Astrocyte (in vitro differentiated cells and primary cell): ENCODE data around the gene SPACA4. TPM values are rescaled to one million over a fixed set of nuclear protein-coding genes. Genes with fewer than 3 reads are reported as not detected.

Source experiments
- DNase-seq: peaks from one replicate; pipeline ENCODE4 v3.0.0-alpha.2; 2010; ENCODE audit warnings: low read depth
- FAIRE-seq: peaks from 2 replicates; lab custom pipeline; 2011; peaks lifted over from hg19 to GRCh38; lab: Jason Lieb, UNC
- H2AFZ ChIP-seq: 2 replicates; pipeline ENCODE4 v1.6.0; 2012; ENCODE audit warnings: low read depth, low read length, inconsistent platforms
- H3K27ac ChIP-seq: 2 replicates; pipeline ENCODE4 v1.5.1; 2011; ENCODE audit warnings: low read depth, low read length, inconsistent platforms
- H3K27me3 ChIP-seq: 2 replicates; pipeline ENCODE4 v1.6.0; 2011; ENCODE audit warnings: low read length, inconsistent platforms; ENCODE audit not compliant: insufficient read depth
- H3K36me3 ChIP-seq: 2 replicates; pipeline ENCODE4 v1.5.1; 2011; ENCODE audit warnings: low read length, inconsistent platforms; ENCODE audit not compliant: insufficient read depth
- H3K4me1 ChIP-seq: 2 replicates; pipeline ENCODE4 v1.5.1; 2011; ENCODE audit warnings: low read length, inconsistent platforms; ENCODE audit not compliant: insufficient read depth
- H3K4me2 ChIP-seq: 2 replicates; pipeline ENCODE4 v1.6.0; 2012; ENCODE audit warnings: low read length, inconsistent platforms
- H3K4me3 ChIP-seq: 2 replicates; pipeline ENCODE4 v1.5.1; 2011; ENCODE audit warnings: low read depth, mild to moderate bottlenecking, low read length, inconsistent platforms; ENCODE audit not compliant: insufficient read depth
- H3K79me2 ChIP-seq: 2 replicates; pipeline ENCODE4 v1.6.0; 2012; ENCODE audit warnings: mild to moderate bottlenecking, low read length, inconsistent platforms; ENCODE audit not compliant: insufficient read depth
- H3K9ac ChIP-seq: 2 replicates; pipeline ENCODE4 v1.6.0; 2012; ENCODE audit warnings: mild to moderate bottlenecking, low read length, inconsistent platforms
- H3K9me3 ChIP-seq: 2 replicates; pipeline ENCODE4 v1.5.1; 2012; ENCODE audit warnings: low read depth, mild to moderate bottlenecking, low read length, inconsistent platforms; ENCODE audit not compliant: insufficient read depth
- H4K20me1 ChIP-seq: 2 replicates; pipeline ENCODE4 v1.6.0; 2012; ENCODE audit warnings: low read length, inconsistent platforms; ENCODE audit not compliant: insufficient read depth
- H3K27ac Mint-ChIP-seq: one replicate; pipeline ENCODE4 v1.8.0; 2021; ENCODE audit warnings: mild to moderate bottlenecking, mixed read lengths; ENCODE audit not compliant: unreplicated experiment
- H3K27me3 Mint-ChIP-seq: one replicate; pipeline ENCODE4 v1.8.0; 2021; ENCODE audit warnings: low read depth, mixed read lengths; ENCODE audit not compliant: unreplicated experiment
- H3K36me3 Mint-ChIP-seq: one replicate; pipeline ENCODE4 v1.8.0; 2021; ENCODE audit warnings: low read depth, mixed read lengths; ENCODE audit not compliant: unreplicated experiment
- H3K4me1 Mint-ChIP-seq: one replicate; pipeline ENCODE4 v1.8.0; 2021; ENCODE audit warnings: low read depth, mixed read lengths; ENCODE audit not compliant: unreplicated experiment
- H3K4me3 Mint-ChIP-seq: one replicate; pipeline ENCODE4 v1.8.0; 2021; ENCODE audit warnings: mild to moderate bottlenecking, moderate library complexity, mixed read lengths; ENCODE audit not compliant: unreplicated experiment
- H3K9me3 Mint-ChIP-seq: one replicate; pipeline ENCODE4 v1.8.0; 2021; ENCODE audit warnings: mild to moderate bottlenecking, mixed read lengths; ENCODE audit not compliant: unreplicated experiment
- CTCF ChIP-seq: IDR thresholded peaks from 2 replicates; pipeline ENCODE4 v1.5.1; 2011; ENCODE audit warnings: low read depth, mild to moderate bottlenecking, inconsistent platforms, low read length, moderate library complexity; ENCODE audit not compliant: insufficient read depth
- EZH2 ChIP-seq: IDR thresholded peaks from 2 replicates; pipeline ENCODE4 v1.6.1; 2012; ENCODE audit warnings: mild to moderate bottlenecking, low read length, inconsistent platforms; ENCODE audit not compliant: insufficient read depth
- total RNA-seq: library from RNA; stranded (reverse); gene quantifications from 2 replicates; pipeline ENCODE4 v1.2.1, GENCODE V29; 2021

SPACA4 gene
- total RNA-seq, 1 donor from 2014 or later: not detected

- H3K4me1 ChIP-seq: no peaks in the 10 kb centered on the region
- Mint-ChIP-seq H3K36me3 (peaks cover 1% of the 10 kb centered on the region), H3K27ac (no peak overlapping the region), H3K27me3 (peaks cover 4% of the 10 kb centered on the region), H3K9me3 (no peaks in the 10 kb centered on the region), H3K4me1 (no peaks in the 10 kb centered on the region), H3K4me3 (no peak overlapping the region)
- H4K20me1 ChIP-seq: no peaks in the 10 kb centered on the region
- no peaks in the 10 kb centered on the region for H3K79me2 ChIP-seq
- no peaks in the 10 kb centered on the region for H3K27me3 ChIP-seq
- no peaks in the 10 kb centered on the region for H3K36me3 ChIP-seq
- no peak overlapping the region for H2AFZ ChIP-seq
- no peak for DNase-seq
- no peak overlapping the region for H3K4me2 ChIP-seq
- no peak overlapping the region for H3K4me3 ChIP-seq
- no peak for FAIRE-seq
- no peak overlapping the region for H3K27ac ChIP-seq
- no peak overlapping the region for H3K9ac ChIP-seq
- no peaks in the 10 kb centered on the region for H3K9me3 ChIP-seq
- no peak for TF ChIP-seq EZH2
Observed at GRCh38 chr19:48603449-48603848, 3.1 kb upstream of the SPACA4 start.

- Mint-ChIP-seq H3K9me3 (no peaks in the 10 kb centered on the region), H3K36me3 (peaks cover 1% of the 10 kb centered on the region), H3K4me1 (no peaks in the 10 kb centered on the region), H3K27ac (no peak overlapping the region), H3K27me3 (peaks cover under 1% of the 10 kb centered on the region), H3K4me3 (no peak overlapping the region)
- no peaks in the 10 kb centered on the region for H3K79me2 ChIP-seq
- DNase-seq (no peak), FAIRE-seq (no peak)
- no peaks in the 10 kb centered on the region for H3K4me1 ChIP-seq
- H3K4me2 ChIP-seq: no peak overlapping the region
- no peak overlapping the region for H3K4me3 ChIP-seq
- no peak overlapping the region for H2AFZ ChIP-seq
- H3K9ac ChIP-seq: no peak overlapping the region
- H3K9me3 ChIP-seq: no peaks in the 10 kb centered on the region
- H3K27ac ChIP-seq: no peak overlapping the region
- TF ChIP-seq EZH2 (no peak), CTCF (no peak)
- no peaks in the 10 kb centered on the region for H3K36me3 ChIP-seq
- H4K20me1 ChIP-seq: no peaks in the 10 kb centered on the region
- no peaks in the 10 kb centered on the region for H3K27me3 ChIP-seq
Observed at GRCh38 chr19:48603850-48604249, 2.7 kb upstream of the SPACA4 start.

- Histone ChIP-seq H3K4me3 (no peak overlapping the region), H3K79me2 (no peaks in the 10 kb centered on the region), H4K20me1 (no peaks in the 10 kb centered on the region), H2AFZ (no peak overlapping the region), H3K4me2 (no peak overlapping the region), H3K4me1 (no peaks in the 10 kb centered on the region), H3K27me3 (no peaks in the 10 kb centered on the region), H3K27ac (no peak overlapping the region), H3K9me3 (no peaks in the 10 kb centered on the region), H3K9ac (no peak overlapping the region), H3K36me3 (no peaks in the 10 kb centered on the region)
- FAIRE-seq (no peak), DNase-seq (no peak)
- H3K36me3 Mint-ChIP-seq: peaks cover 1% of the 10 kb centered on the region
- H3K4me1 Mint-ChIP-seq: no peaks in the 10 kb centered on the region
- no peaks in the 10 kb centered on the region for H3K9me3 Mint-ChIP-seq
- H3K27ac Mint-ChIP-seq: no peak overlapping the region
- TF ChIP-seq EZH2 (no peak), CTCF (no peak)
- H3K27me3 Mint-ChIP-seq: no peaks in the 10 kb centered on the region
- no peak overlapping the region for H3K4me3 Mint-ChIP-seq
Observed at GRCh38 chr19:48607359-48607755, 815 bp downstream of the SPACA4 start.
